Panc1 (cell line): ENCODE measurements around the gene HNRNPF. TPM values are rescaled to one million over a fixed set of nuclear protein-coding genes. Genes with fewer than 3 reads are reported as not detected.

Source experiments
- ATAC-seq: fragments of 200-7000 bp; cut with Tn5 transposase; 2 replicates; pipeline ENCODE4 v1.9.1; 2020; ENCODE audit warnings: mild to moderate bottlenecking, moderate library complexity
- BruUV-seq: library from RNA; stranded (reverse); fragments of 400-500 nt; replicated peaks from 2 replicates; lab custom pipeline; 2021; lab: Mats Ljungman, UMichigan
- CTCF ChIA-PET: fragments of 300-600 bp; sonication (Branson Sonifier 250); formaldehyde crosslinking; loops from one replicate; lab custom pipeline; 2022; ENCODE audit warnings: antibody characterized with exemption; lab: Charles Lee
- POLR2A ChIA-PET: fragments of 300-600 bp; sonication (Branson Sonifier 250); formaldehyde crosslinking; loops from one replicate; lab custom pipeline; 2022; ENCODE audit warnings: antibody characterized with exemption; lab: Charles Lee
- DNase-seq: peaks from one replicate; pipeline ENCODE4 v3.0.0-alpha.2; 2010; ENCODE audit warnings: low read depth, low spot score
- H3K27ac ChIP-seq: 2 replicates; pipeline ENCODE4 v1.5.1; 2011; ENCODE audit warnings: mild to moderate bottlenecking, low read length, inconsistent platforms
- H3K27me3 ChIP-seq: fragments of 200-500 bp; sonication (Bioruptor generic); 2 replicates; pipeline ENCODE4 v1.6.0; 2014; ENCODE audit warnings: low read length, inconsistent platforms; ENCODE audit not compliant: control insufficient read depth, insufficient read depth
- H3K36me3 ChIP-seq: fragments of 200-500 bp; sonication (Bioruptor generic); 2 replicates; pipeline ENCODE4 v1.5.1; 2014; ENCODE audit warnings: inconsistent platforms, mild to moderate bottlenecking, low read length, moderate library complexity; ENCODE audit not compliant: control insufficient read depth, insufficient read depth
- H3K4me1 ChIP-seq: 2 replicates; pipeline ENCODE4 v1.5.1; 2011; ENCODE audit warnings: inconsistent platforms, mild to moderate bottlenecking, low read length, moderate library complexity; ENCODE audit not compliant: control insufficient read depth, insufficient read depth
- H3K4me3 ChIP-seq, 2 experiments: 2 replicates each; pipeline ENCODE4 v1.5.1; 2011 to 2012; ENCODE audit warnings: low read depth in 2 of 2, low read length in 2 of 2, mild to moderate bottlenecking in 2 of 2, inconsistent platforms in 1 of 2, moderate library complexity in 1 of 2
- H3K9me3 ChIP-seq: fragments of 200-500 bp; sonication (Bioruptor generic); 2 replicates; pipeline ENCODE4 v1.5.1; 2014; ENCODE audit warnings: low read depth, mild to moderate bottlenecking, inconsistent platforms, low read length, moderate library complexity; ENCODE audit not compliant: control insufficient read depth, insufficient read depth
- POLR2AphosphoS5 ChIP-seq: IDR thresholded peaks from 2 replicates; pipeline ENCODE4 v1.6.1; 2012; ENCODE audit warnings: mild to moderate bottlenecking, low read depth, low read length, moderate library complexity
- SIN3A ChIP-seq: IDR thresholded peaks from 2 replicates; pipeline ENCODE4 v1.6.1; 2012; ENCODE audit warnings: low read depth, mild to moderate bottlenecking, low read length, moderate library complexity, borderline replicate concordance; ENCODE audit not compliant: insufficient read depth
- TCF7L2 ChIP-seq: IDR thresholded peaks from 2 replicates; pipeline ENCODE4 v1.6.1; 2011; ENCODE audit warnings: mild to moderate bottlenecking, low read depth, low read length, inconsistent platforms
- in situ Hi-C: cut with HindIII; loops from 2 replicates; pipeline ENCODE4 v1.10.0; 2016; ENCODE audit warnings: low sequenced_read_pairs, low pct_unique_long_range_greater_than_20kb
- intact Hi-C: fragments of 100-400 bp; cut with micrococcal nuclease; formaldehyde crosslinking; loops from one replicate; pipeline ENCODE4 v1.10.0; 2022; ENCODE audit not compliant: unreplicated experiment
- total RNA-seq: library from RNA; stranded (reverse); gene quantifications from one replicate; pipeline ENCODE4 v1.2.1, GENCODE V29; 2021; ENCODE audit not compliant: unreplicated experiment
- TF ChIP-seq, protein P1 (sequence below), 2 experiments: IDR thresholded peaks; 2 replicates each; pipeline ENCODE4 v1.6.1; 2011 to 2012; ENCODE audit warnings: low read depth in 2 of 2, control low read depth in 1 of 2, low read length in 1 of 2, mild to moderate bottlenecking in 1 of 2, moderate library complexity in 1 of 2; ENCODE audit not compliant: insufficient read depth in 1 of 2
- TF ChIP-seq, protein P2 (sequence below): fragments of 450-650 bp; IDR thresholded peaks from 2 replicates; pipeline ENCODE4 v1.5.1; 2017; ENCODE audit warnings: mild to moderate bottlenecking

The HNRNPF gene
- total RNA-seq, 1 experiment from 2014 or later = 466 TPM

DNA sequence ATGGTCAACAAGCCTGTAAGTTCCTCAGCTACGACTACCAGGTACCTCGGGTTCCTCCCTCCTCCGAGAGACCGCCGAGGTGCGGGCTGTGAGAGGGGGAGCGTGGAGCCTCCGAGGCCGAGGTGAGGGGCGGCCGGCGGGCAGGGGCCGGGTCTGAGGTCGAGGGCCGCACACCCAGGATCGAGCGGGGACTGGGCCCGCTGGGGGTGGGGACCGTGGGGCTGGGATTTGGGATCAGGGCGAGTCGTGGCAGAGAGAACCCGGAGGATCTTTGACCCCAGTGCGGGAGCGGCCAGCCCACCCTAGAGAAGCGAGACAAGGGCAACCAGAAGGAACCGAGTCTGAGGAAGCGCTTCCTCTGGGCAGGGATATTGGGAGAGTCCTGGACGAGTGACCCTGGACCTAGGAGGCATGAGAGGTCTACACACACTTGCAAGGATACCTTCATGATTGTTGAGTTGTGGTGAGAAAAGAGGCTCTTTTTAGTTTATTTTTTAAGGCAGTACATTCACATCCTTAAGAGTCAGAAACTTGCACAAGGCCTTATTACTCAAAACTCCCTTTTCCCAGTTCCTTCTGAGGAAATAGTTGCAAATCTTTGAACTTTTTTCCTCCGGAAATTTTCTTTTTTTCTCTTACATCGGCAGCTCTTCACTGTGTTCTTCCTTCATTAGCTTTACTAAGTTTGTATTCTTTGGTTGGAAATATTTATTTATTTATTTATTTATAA is 28.3 kb upstream of the HNRNPF start:
- TF ChIP-seq SIN3A (no peak), POLR2AphosphoS5 (no peak), TCF7L2 (no peak)
- TF ChIP-seq, protein P1, sequence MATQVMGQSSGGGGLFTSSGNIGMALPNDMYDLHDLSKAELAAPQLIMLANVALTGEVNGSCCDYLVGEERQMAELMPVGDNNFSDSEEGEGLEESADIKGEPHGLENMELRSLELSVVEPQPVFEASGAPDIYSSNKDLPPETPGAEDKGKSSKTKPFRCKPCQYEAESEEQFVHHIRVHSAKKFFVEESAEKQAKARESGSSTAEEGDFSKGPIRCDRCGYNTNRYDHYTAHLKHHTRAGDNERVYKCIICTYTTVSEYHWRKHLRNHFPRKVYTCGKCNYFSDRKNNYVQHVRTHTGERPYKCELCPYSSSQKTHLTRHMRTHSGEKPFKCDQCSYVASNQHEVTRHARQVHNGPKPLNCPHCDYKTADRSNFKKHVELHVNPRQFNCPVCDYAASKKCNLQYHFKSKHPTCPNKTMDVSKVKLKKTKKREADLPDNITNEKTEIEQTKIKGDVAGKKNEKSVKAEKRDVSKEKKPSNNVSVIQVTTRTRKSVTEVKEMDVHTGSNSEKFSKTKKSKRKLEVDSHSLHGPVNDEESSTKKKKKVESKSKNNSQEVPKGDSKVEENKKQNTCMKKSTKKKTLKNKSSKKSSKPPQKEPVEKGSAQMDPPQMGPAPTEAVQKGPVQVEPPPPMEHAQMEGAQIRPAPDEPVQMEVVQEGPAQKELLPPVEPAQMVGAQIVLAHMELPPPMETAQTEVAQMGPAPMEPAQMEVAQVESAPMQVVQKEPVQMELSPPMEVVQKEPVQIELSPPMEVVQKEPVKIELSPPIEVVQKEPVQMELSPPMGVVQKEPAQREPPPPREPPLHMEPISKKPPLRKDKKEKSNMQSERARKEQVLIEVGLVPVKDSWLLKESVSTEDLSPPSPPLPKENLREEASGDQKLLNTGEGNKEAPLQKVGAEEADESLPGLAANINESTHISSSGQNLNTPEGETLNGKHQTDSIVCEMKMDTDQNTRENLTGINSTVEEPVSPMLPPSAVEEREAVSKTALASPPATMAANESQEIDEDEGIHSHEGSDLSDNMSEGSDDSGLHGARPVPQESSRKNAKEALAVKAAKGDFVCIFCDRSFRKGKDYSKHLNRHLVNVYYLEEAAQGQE (IDR thresholded peaks at IDR 0.05; ENCODE audit: insufficient read depth in 1 of 2, low read depth in 2 of 2, low read length in 1 of 2) = no peak
- TF ChIP-seq, protein P2, sequence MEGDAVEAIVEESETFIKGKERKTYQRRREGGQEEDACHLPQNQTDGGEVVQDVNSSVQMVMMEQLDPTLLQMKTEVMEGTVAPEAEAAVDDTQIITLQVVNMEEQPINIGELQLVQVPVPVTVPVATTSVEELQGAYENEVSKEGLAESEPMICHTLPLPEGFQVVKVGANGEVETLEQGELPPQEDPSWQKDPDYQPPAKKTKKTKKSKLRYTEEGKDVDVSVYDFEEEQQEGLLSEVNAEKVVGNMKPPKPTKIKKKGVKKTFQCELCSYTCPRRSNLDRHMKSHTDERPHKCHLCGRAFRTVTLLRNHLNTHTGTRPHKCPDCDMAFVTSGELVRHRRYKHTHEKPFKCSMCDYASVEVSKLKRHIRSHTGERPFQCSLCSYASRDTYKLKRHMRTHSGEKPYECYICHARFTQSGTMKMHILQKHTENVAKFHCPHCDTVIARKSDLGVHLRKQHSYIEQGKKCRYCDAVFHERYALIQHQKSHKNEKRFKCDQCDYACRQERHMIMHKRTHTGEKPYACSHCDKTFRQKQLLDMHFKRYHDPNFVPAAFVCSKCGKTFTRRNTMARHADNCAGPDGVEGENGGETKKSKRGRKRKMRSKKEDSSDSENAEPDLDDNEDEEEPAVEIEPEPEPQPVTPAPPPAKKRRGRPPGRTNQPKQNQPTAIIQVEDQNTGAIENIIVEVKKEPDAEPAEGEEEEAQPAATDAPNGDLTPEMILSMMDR = no peak
- POLR2A ChIA-PET = interaction anchor here (0.7 to 1.2 kb wide), 3 partner anchors 23 to 38 kb away, joined by 3 to 5 read pairs (median 3); no protein-coding TSS in a partner anchor
- ATAC-seq = peak; percentile 62
- intact Hi-C loops = no loop called here
- Histone ChIP-seq H3K9me3 (no peaks in the 10 kb centered on the region), H3K4me1 (0 out of 2 replicates have a peak, but pooled peaks cover 3% of the 10 kb centered on the region), H3K27me3 (no peaks in the 10 kb centered on the region), H3K27ac (peak overlapping the region; percentile 78), H3K36me3 (no peaks in the 10 kb centered on the region), H3K4me3 (peak overlapping the region; percentile 56 to 83)
- CTCF ChIA-PET = no interaction called here
- in situ Hi-C loops = no loop called here
- BruUV-seq = TSS peak; percentile 93
- no peak for DNase-seq

DNA sequence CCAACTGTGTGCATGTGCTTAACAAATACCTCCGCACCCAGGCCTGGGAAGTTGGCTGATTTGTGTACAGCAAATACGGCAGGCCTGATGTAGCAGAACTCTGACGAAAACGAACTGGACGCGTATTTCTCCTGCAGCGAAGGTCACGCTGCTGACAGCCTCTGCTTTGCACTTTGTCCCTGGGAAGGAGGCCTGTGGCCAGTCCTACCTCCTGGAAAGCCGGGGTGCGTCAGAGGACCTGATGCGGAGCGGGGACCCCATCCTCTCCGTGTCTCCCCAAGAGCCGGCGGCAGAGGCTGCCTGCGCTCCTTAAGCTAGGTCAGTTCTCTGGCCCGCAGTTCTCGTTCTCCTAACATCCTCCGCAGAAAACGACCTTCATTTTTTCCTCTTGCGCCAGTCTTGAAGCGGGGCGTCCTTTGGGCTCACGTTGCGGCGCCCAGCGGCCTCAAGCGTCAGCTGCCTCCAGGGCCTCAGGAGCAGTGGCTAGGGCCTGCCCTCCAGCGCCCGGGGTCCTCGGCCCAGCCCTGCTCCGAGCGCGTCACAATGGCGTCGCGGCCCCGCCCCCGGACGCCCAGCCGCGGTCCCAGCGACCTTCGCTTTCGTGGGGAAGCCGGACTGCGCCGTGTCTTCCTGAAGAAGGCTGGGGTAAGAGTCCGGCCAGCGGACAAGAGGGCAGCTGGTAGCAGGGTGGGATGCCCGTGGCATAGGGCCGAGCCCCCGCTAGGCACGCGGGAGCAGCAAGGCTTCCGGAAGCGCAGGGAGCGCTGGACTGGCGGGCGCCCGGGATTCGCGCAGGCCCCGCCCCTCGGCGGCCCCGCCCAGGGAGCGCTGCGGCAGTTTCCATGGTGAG is 27.5 kb upstream of the HNRNPF start, which contains the start of gene ZNF487:
Gene ZNF487, plus strand, starts transcription at position 821 of the 850 bp plus-strand sequence. CDS start 38,703 bp downstream, outside the sequence.
- TSS peak; percentile 99 for BruUV-seq
- POLR2A ChIA-PET = interaction anchor here (0.6 to 1.2 kb wide), 5 partner anchors 17 to 290 kb away, joined by 3 to 20 read pairs (median 6); no protein-coding TSS in a partner anchor
- Histone ChIP-seq H3K27me3 (no peaks in the 10 kb centered on the region), H3K4me1 (0 out of 2 replicates have a peak, but pooled peaks cover 3% of the 10 kb centered on the region), H3K9me3 (no peaks in the 10 kb centered on the region), H3K27ac (peak within 1 kb of the TSS; percentile 78), H3K36me3 (no peaks in the 10 kb centered on the region), H3K4me3 (peak within 1 kb of the TSS; percentile 56 to 83)
- ATAC-seq = peak; percentile 97
- DNase-seq = peak; percentile 50
- in situ Hi-C loops (no loop called here), intact Hi-C loops (no loop called here)
- CTCF ChIA-PET = interaction anchor here (0.6 to 0.7 kb wide), 2 partner anchors 9 to 231 kb away, joined by 3 to 6 read pairs; no protein-coding TSS in a partner anchor
- TF ChIP-seq, protein P1 (IDR thresholded peaks at IDR 0.05; ENCODE audit: insufficient read depth in 1 of 2, low read depth in 2 of 2, low read length in 1 of 2) = 0 out of 4 replicates have a peak, but pooled peaks of 1 of the 2 experiments have one; percentile 55
- peak; percentile 76 for TF ChIP-seq POLR2AphosphoS5
- TF ChIP-seq SIN3A = peak; percentile 51; the same call in 1 of the 2 replicates
- TF ChIP-seq, protein P2 = no peak
- TF ChIP-seq TCF7L2 = no peak
